A673 (cell line): ENCODE data around the gene ECM2.

Experiments
- CTCF ChIP-seq: fragments of 300-800, 200-600 bp; sonication (generic); conservative IDR thresholded peaks from 2 replicates; pipeline ENCODE4 v1.5.1; 2017; ENCODE audit warnings: low read depth, mild to moderate bottlenecking, antibody characterized with exemption, low read length, moderate library complexity, mixed read lengths
- EZH2 ChIP-seq: fragments of 200-600 bp; sonication (generic); IDR thresholded peaks from 2 replicates; pipeline ENCODE4 v1.6.1; 2017; ENCODE audit warnings: borderline replicate concordance, low read depth, mild to moderate bottlenecking, mixed read lengths, antibody characterized with exemption, low read length; ENCODE audit not compliant: poor library complexity, severe bottlenecking

DNA sequence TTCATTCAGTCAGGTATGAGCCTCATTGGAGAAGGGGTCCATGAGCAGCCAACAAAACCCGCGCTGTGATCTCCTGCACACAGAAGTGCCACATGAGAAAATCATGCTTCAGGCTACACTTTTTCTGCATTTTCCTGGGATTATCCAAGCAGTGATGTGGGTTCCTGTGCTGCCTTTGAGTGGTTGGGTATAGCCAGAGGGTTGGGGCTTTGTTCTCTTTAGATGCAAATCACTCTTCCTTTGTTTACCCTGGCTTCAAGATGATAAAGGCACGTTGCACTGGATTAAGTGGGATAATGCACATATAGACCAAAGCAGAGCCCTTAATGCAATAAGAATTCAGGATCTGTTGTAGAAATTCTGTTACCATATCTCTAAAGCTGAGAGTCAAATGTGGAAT, 18.7 kb downstream of the ECM2 start:
- no peak for TF ChIP-seq CTCF
- no peak for TF ChIP-seq EZH2
